Erythroblast (primary cell): ENCODE data around the gene XRCC4.

Experiments
- GATA1 ChIP-seq: IDR thresholded peaks from 2 replicates; pipeline ENCODE4 v1.6.1; 2011; ENCODE audit warnings: low read depth, mild to moderate bottlenecking, control low read depth, low read length, moderate library complexity
- POLR2A ChIP-seq: IDR thresholded peaks from 2 replicates; pipeline ENCODE4 v1.6.1; 2011; ENCODE audit warnings: mild to moderate bottlenecking, low read length

DNA sequence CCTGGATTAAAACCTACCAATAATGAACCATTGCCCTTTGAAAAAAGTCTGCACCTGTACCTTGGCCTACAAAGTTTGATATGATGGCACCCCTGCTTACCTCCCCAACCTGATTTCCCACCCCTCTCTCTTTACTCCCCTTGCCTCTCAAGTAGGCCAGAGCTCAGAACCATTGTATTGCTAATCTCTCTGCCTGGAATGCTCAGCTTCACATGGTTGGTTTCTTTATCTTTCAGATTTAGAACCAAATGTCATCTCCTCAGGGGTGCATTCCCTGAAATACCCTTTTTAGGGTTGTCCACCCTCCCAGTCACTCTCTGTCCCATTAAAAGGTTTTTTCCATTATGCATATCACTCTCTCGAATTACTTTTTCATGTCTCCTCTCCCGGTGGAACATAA is 277.6 kb downstream of the XRCC4 start:
- no peak for TF ChIP-seq POLR2A
- no peak for TF ChIP-seq GATA1
